Stimulated activated naive CD4-positive, alpha-beta T cell treated with Interleukin-2 at 50 U/mL for 16 hours (primary cell): Measurements from ENCODE around the gene STARD9.
"Not testable (repeated sequence)": the region's sequence is repeated elsewhere in the genome, so short reads cannot be mapped to it uniquely, and the experiment has no call there.

Experiments
- DNase-seq: peaks from one replicate; lab custom pipeline; 2025; lab: John Stamatoyannopoulos, UW

STARD9 gene

GRCh38 chr15:42590619-42591237, 15.3 kb downstream of the STARD9 start:
- no peak for DNase-seq

GRCh38 chr15:42591238-42591934, 16.0 kb downstream of the STARD9 start:
- no peak for DNase-seq

GRCh38 chr15:42592716-42593115, 17.3 kb downstream of the STARD9 start:
- DNase-seq = no peak

- no peak for DNase-seq
Observed at GRCh38 chr15:42593143-42593542, 17.7 kb downstream of the STARD9 start.

- no peak for DNase-seq
Observed at GRCh38 chr15:42594095-42594494, 18.7 kb downstream of the STARD9 start.

- no peak for DNase-seq
Observed at GRCh38 chr15:42595626-42596240, 20.3 kb downstream of the STARD9 start.

- DNase-seq = not testable (repeated sequence)
Observed at GRCh38 chr15:42601316-42601715, 25.9 kb downstream of the STARD9 start.

- no peak for DNase-seq
Observed at GRCh38 chr15:42602501-42602900, 27.1 kb downstream of the STARD9 start.

GRCh38 chr15:42603978-42604377, 28.6 kb downstream of the STARD9 start:
- no peak for DNase-seq

GRCh38 chr15:42604894-42605744, 29.7 kb downstream of the STARD9 start:
- no peak for DNase-seq

- DNase-seq = no peak
Observed at GRCh38 chr15:42605796-42606195, 30.4 kb downstream of the STARD9 start.

GRCh38 chr15:42608110-42608531, 32.7 kb downstream of the STARD9 start:
- DNase-seq = peak; percentile 3

GRCh38 chr15:42608752-42609488, 33.5 kb downstream of the STARD9 start:
- DNase-seq = no peak

- no peak for DNase-seq
Observed at GRCh38 chr15:42611532-42611931, 36.1 kb downstream of the STARD9 start.

GRCh38 chr15:42612367-42612912, 37.0 kb downstream of the STARD9 start:
- no peak for DNase-seq

GRCh38 chr15:42616107-42616506, 40.7 kb downstream of the STARD9 start:
- DNase-seq = no peak

- DNase-seq = no peak
Observed at GRCh38 chr15:42619656-42620371, 44.4 kb downstream of the STARD9 start.

GRCh38 chr15:42621386-42621785, 46.0 kb downstream of the STARD9 start:
- DNase-seq = no peak

- DNase-seq = no peak
Observed at GRCh38 chr15:42621996-42622925, 46.9 kb downstream of the STARD9 start.

- DNase-seq = no peak
Observed at GRCh38 chr15:42623951-42624350, 48.5 kb downstream of the STARD9 start.
